ENCODE measurements around the gene CCDC88C. TPM values are rescaled to one million over a fixed set of nuclear protein-coding genes. Genes with fewer than 3 reads are reported as not detected.

The CCDC88C gene
- total RNA-seq, 2 experiments from 2014 or later = 73.0 to 74.7 TPM

DNA sequence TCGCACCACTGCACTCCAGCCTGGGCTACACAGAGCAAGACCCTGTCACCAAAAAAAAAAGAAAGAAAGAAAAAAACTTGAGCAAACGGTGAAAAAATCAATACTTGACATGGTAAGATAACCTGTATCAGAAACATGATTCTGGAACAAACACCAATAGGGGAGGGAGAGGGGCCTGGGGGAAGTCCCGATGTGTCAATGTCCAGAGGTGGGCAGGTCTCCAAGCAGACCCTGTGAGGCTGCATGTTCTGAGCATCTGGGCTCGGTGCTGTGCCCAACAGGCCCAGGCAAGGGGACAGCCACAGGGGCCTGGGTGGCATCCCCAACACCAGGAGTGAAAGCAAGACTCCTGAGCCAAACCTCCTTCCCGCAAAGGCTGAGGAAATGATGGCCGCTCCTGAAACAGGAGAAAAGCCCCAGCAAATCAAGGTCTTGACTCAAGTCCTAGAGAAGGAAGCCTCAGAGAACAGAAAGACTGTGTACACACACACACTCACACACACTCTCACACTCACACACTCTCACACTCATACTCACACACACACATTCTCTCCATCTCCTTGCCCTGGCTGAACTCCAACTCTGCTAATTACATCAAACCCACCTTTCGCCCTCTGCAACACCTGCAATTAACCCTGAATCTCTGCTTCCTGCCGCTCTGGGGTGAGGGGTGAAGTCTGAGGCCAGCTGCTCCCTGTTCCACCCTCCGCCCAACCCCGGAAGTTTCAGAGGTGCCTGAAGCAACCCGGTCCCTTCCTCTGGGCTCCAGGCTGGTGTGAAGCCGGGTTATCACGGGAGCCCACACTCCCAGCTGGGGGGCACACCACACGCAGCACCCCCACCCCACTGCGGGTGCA lies 20.4 kb downstream of the CCDC88C start:
- ChIA-PET CTCF (interaction anchor here (0.6 to 3.3 kb wide), 15 partner anchors 9 to 76 kb away, joined by 3 to 16 read pairs (median 6); partner anchors contain the start of gene CCDC88C), POLR2A (interaction anchor here (1.2 to 4.6 kb wide), 8 partner anchors 9 to 80 kb away, joined by 3 to 41 read pairs (median 7); partner anchors contain the start of gene CCDC88C)
- peaks cover 92% of the 10 kb centered on the region for H3K4me1 Mint-ChIP-seq (ENCODE audit: low read depth)
- H3K4me3 Mint-ChIP-seq = peak overlapping the region; percentile 64
- intact Hi-C loops (cut with micrococcal nuclease) = loop anchor here (1.0 to 2.0 kb wide), 2 partner anchors 14 to 30 kb away; no protein-coding TSS in a partner anchor
- H3K27me3 Mint-ChIP-seq = no peaks in the 10 kb centered on the region
- H3K36me3 Mint-ChIP-seq = peaks cover 20% of the 10 kb centered on the region
- peak; percentile 84 for DNase-seq
- no peaks in the 10 kb centered on the region for H3K9me3 Mint-ChIP-seq
- H3K27ac Mint-ChIP-seq = peak overlapping the region; percentile 89

GRCh38 chr14:91396013-91396660 lies 21.5 kb downstream of the CCDC88C start:
- peaks cover 91% of the 10 kb centered on the region for H3K4me1 Mint-ChIP-seq (ENCODE audit: low read depth)
- H3K4me3 Mint-ChIP-seq = peak overlapping the region; percentile 64
- POLR2A ChIA-PET = interaction anchor here (3.4 kb wide), 1 partner anchor 23 kb away, joined by 16 read pairs; no protein-coding TSS in a partner anchor
- H3K36me3 Mint-ChIP-seq = peaks cover 19% of the 10 kb centered on the region
- no peaks in the 10 kb centered on the region for H3K27me3 Mint-ChIP-seq
- intact Hi-C loops (cut with micrococcal nuclease) = loop anchor here (2.0 kb wide), 1 partner anchor 15 kb away; no protein-coding TSS in a partner anchor
- CTCF ChIA-PET = interaction anchor here (1.2 to 3.0 kb wide), 4 partner anchors 17 to 80 kb away, joined by 3 to 14 read pairs (median 4); no protein-coding TSS in a partner anchor
- DNase-seq = no peak
- H3K9me3 Mint-ChIP-seq = no peaks in the 10 kb centered on the region
- H3K27ac Mint-ChIP-seq = peak overlapping the region; percentile 89

DNA sequence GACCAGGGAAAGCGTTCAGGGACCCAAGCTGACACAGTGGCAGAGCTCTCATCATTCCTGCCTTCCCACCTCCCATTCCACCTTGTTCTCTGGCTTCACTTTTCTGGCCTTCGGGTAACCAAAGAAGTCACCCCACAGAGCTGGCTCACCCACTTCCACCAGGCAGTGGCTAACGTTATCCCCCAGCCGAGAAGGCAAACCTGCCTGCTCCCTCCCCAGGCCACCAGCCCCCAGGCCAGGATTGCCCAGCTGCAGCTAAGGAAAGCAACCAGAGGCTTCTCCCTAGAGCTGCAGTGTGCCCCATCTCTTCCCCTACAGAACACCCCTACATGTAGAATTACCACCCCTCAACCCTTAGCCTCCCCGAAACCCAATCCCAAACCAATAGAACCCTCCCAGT lies 22.2 kb downstream of the CCDC88C start:
- POLR2A ChIA-PET = interaction anchor here (1.2 to 3.4 kb wide), 2 partner anchors 19 to 22 kb away, joined by 3 to 16 read pairs; no protein-coding TSS in a partner anchor
- Mint-ChIP-seq H3K27ac (peak overlapping the region; percentile 89), H3K36me3 (peaks cover 21% of the 10 kb centered on the region)

GRCh38 chr14:91394105-91395081 lies 23.2 kb downstream of the CCDC88C start:
- H3K36me3 Mint-ChIP-seq = peaks cover 21% of the 10 kb centered on the region
- DNase-seq = no peak
- no peaks in the 10 kb centered on the region for H3K9me3 Mint-ChIP-seq
- ChIA-PET POLR2A (interaction anchor here (1.2 kb wide), 1 partner anchor 20 kb away, joined by 3 read pairs; no protein-coding TSS in a partner anchor), CTCF (no interaction called here)
- no peak overlapping the region for H3K4me3 Mint-ChIP-seq
- H3K27ac Mint-ChIP-seq = peak overlapping the region; percentile 89
- intact Hi-C loops (cut with micrococcal nuclease) = no loop called here
- H3K4me1 Mint-ChIP-seq (ENCODE audit: low read depth) = peaks cover 95% of the 10 kb centered on the region
- no peaks in the 10 kb centered on the region for H3K27me3 Mint-ChIP-seq

More for the DNA sequence above, 22.2 kb downstream of the CCDC88C start:
- no peak overlapping the region for H3K4me3 Mint-ChIP-seq
- no peaks in the 10 kb centered on the region for H3K9me3 Mint-ChIP-seq
- CTCF ChIA-PET = interaction anchor here (1.2 to 1.5 kb wide), 3 partner anchors 40 to 79 kb away, joined by 3 to 5 read pairs (median 4); no protein-coding TSS in a partner anchor
- intact Hi-C loops (cut with micrococcal nuclease) = no loop called here
- H3K27me3 Mint-ChIP-seq = no peaks in the 10 kb centered on the region
- H3K4me1 Mint-ChIP-seq (ENCODE audit: low read depth) = peaks cover 92% of the 10 kb centered on the region
- no peak for DNase-seq

DNA sequence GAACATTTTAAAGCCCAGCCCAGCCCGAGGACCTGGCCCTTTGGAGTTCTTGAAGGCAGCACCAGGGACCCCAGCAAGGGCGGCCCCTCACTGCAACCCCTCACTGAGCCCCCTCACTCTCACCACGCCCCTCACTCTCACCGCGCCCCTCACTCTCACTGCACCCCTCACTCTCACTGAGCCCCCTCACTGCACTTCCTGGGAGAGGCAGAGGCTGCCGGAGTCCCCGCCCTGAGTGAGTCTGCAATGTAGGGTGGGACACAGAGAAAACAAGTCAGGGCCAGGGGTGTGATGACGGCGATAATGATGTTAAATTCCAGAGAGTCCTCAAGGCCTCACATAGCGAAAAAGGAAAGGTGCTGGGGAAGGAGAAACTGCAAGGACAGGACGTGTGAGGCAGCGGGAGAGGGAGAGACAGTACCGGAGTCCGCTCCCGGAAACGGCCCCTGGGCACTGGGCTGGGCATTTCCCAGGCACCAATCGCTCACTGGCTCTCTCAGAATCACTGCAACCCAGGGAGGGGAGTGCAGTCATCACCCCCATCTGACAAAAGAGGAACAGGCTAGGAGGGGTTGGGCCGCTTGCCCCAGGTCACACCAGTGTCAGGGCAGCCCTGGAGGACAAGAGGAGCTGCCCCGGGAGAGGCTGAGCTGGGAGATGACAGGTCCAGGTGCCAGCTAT lies 24.9 kb downstream of the CCDC88C start:
- POLR2A ChIA-PET = no interaction called here
- Mint-ChIP-seq H3K9me3 (no peaks in the 10 kb centered on the region), H3K4me3 (no peak overlapping the region), H3K36me3 (peaks cover 21% of the 10 kb centered on the region), H3K27ac (peak overlapping the region; percentile 55), H3K27me3 (no peaks in the 10 kb centered on the region), H3K4me1 (ENCODE audit: low read depth) (peaks cover 96% of the 10 kb centered on the region)
- DNase-seq = no peak
- CTCF ChIA-PET = no interaction called here
- intact Hi-C loops (cut with micrococcal nuclease) = no loop called here

GRCh38 chr14:91390165-91390778 lies 27.3 kb downstream of the CCDC88C start:
- H3K27me3 Mint-ChIP-seq = no peaks in the 10 kb centered on the region
- H3K27ac Mint-ChIP-seq = peak overlapping the region; percentile 75
- peaks cover 86% of the 10 kb centered on the region for H3K4me1 Mint-ChIP-seq (ENCODE audit: low read depth)
- intact Hi-C loops (cut with micrococcal nuclease) = loop anchor here (1.0 kb wide), 1 partner anchor 26 kb away; no protein-coding TSS in a partner anchor
- H3K9me3 Mint-ChIP-seq = no peaks in the 10 kb centered on the region
- peak; percentile 56 for DNase-seq
- H3K36me3 Mint-ChIP-seq = peaks cover 12% of the 10 kb centered on the region
- peak overlapping the region; percentile 28 for H3K4me3 Mint-ChIP-seq
- POLR2A ChIA-PET = interaction anchor here (1.0 to 1.6 kb wide), 2 partner anchors 12 to 21 kb away, joined by 3 read pairs; no protein-coding TSS in a partner anchor
- CTCF ChIA-PET = no interaction called here

DNA sequence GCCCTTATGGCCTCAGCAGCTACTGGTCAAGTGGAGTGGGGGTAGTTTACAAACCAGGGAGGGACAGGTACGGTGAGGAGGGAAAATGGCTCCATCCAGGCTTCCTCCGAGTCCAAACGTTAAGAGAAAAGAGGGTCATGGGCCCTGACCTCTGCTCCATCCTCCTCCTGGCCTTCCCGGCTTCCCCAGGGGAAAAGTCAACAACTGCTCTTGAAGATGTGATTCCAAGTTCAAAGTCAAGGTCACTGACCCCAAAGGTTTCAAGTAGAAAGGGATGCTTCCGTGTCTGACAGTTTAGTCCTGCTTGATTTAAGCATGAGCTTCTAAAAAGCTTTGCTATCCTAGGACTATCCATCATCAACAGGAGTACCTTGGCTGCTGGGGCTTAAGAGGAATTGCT lies 28.5 kb downstream of the CCDC88C start:
- Mint-ChIP-seq H3K36me3 (peaks cover 10% of the 10 kb centered on the region), H3K4me1 (ENCODE audit: low read depth) (peaks cover 85% of the 10 kb centered on the region), H3K9me3 (no peaks in the 10 kb centered on the region), H3K27me3 (no peaks in the 10 kb centered on the region), H3K27ac (peak overlapping the region; percentile 83), H3K4me3 (peak overlapping the region; percentile 35)
- intact Hi-C loops (cut with micrococcal nuclease) = loop anchor here (2.0 kb wide), 1 partner anchor 16 kb away; no protein-coding TSS in a partner anchor
- no peak for DNase-seq
- ChIA-PET POLR2A (interaction anchor here (1.7 to 2.4 kb wide), 2 partner anchors 12 to 27 kb away, joined by 6 to 9 read pairs; no protein-coding TSS in a partner anchor), CTCF (interaction anchor here (1.3 to 2.7 kb wide), 4 partner anchors 9 to 28 kb away, joined by 3 to 12 read pairs (median 5); no protein-coding TSS in a partner anchor)

DNA sequence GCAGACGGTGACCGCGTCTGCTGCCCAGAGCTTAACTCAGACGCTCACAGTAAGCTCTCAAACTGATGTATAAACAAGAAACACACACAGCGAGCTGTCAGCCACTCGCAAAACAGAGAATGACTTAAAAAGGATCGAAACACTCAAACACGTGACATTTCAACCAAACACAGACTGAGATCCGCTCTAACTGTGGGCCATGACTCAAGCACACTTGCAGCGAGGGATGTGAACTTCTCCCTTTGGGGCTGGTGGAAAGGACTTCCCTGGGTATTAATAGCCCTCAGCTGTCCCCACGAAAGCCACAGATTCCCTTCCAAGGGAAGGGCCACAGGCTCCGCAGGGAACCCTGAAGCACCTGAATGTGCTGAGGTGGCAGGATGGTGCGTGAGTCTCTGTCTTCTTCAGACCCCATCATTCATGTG lies 29.1 kb downstream of the CCDC88C start:
- H3K4me3 Mint-ChIP-seq = peak overlapping the region; percentile 35
- no peaks in the 10 kb centered on the region for H3K27me3 Mint-ChIP-seq
- peaks cover 11% of the 10 kb centered on the region for H3K36me3 Mint-ChIP-seq
- intact Hi-C loops (cut with micrococcal nuclease) = loop anchor here (1.0 to 2.0 kb wide), 2 partner anchors 10 to 16 kb away; no protein-coding TSS in a partner anchor
- ChIA-PET CTCF (interaction anchor here (1.0 to 2.7 kb wide), 6 partner anchors 10 to 65 kb away, joined by 3 to 12 read pairs (median 4); no protein-coding TSS in a partner anchor), POLR2A (interaction anchor here (1.0 to 2.4 kb wide), 4 partner anchors 11 to 39 kb away, joined by 3 to 9 read pairs (median 6); no protein-coding TSS in a partner anchor)
- peaks cover 84% of the 10 kb centered on the region for H3K4me1 Mint-ChIP-seq (ENCODE audit: low read depth)
- peak overlapping the region; percentile 83 for H3K27ac Mint-ChIP-seq
- H3K9me3 Mint-ChIP-seq = no peaks in the 10 kb centered on the region
- peak; percentile 73 for DNase-seq

GRCh38 chr14:91387951-91388381 lies 29.7 kb downstream of the CCDC88C start:
- H3K36me3 Mint-ChIP-seq = peaks cover 11% of the 10 kb centered on the region
- ChIA-PET POLR2A (interaction anchor here (0.6 to 2.4 kb wide), 7 partner anchors 10 to 144 kb away, joined by 3 to 9 read pairs (median 6); no protein-coding TSS in a partner anchor), CTCF (interaction anchor here (1.0 to 2.7 kb wide), 6 partner anchors 9 to 65 kb away, joined by 3 to 12 read pairs (median 4); no protein-coding TSS in a partner anchor)
- peaks cover 84% of the 10 kb centered on the region for H3K4me1 Mint-ChIP-seq (ENCODE audit: low read depth)
- no peak for DNase-seq
- peak overlapping the region; percentile 83 for H3K27ac Mint-ChIP-seq
- no peaks in the 10 kb centered on the region for H3K9me3 Mint-ChIP-seq
- H3K27me3 Mint-ChIP-seq = no peaks in the 10 kb centered on the region
- peak overlapping the region; percentile 35 for H3K4me3 Mint-ChIP-seq
- intact Hi-C loops (cut with micrococcal nuclease) = loop anchor here (1.0 to 2.0 kb wide), 2 partner anchors 10 to 15 kb away; no protein-coding TSS in a partner anchor

Measured in activated CD4-positive, alpha-beta memory T cell treated with anti-CD3 and anti-CD28 coated beads for 36 hours (primary cell).